HG03521 (cell line): ENCODE measurements around the gene DPYD.

Experiments used
- ATAC-seq: cut with Tn5 transposase; IDR thresholded peaks from one replicate; pipeline ENCODE4 v1.9.1; 2021; ENCODE audit warnings: mild to moderate bottlenecking, moderate library complexity; ENCODE audit not compliant: unreplicated experiment

The DPYD gene

DNA sequence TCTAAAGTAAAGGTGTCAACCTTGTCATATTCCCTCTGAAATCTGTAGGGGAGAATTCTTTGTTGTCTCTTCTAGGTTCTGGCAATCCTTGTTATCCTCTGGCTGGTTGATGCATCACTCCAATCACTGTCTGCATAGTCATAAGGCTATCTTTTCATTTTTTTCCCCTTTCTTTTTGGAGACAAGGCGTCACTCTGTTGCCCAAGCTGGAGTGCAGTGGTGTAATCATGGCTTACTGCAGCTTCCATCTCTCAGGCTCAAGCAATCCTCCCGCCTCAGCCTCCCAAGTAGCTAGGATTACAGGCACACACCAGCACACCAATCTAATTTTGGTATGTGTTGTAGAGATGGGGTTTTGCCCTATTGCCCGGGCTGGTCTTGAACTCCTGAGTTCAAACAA, 12.9 kb downstream of the DPYD start:
- no peak for ATAC-seq

GRCh38 chr1:97906567-97907241, 14.1 kb downstream of the DPYD start:
- no peak for ATAC-seq

GRCh38 chr1:97905141-97905940, 15.5 kb downstream of the DPYD start:
- ATAC-seq: no peak

- ATAC-seq: no peak
Observed at GRCh38 chr1:97904534-97904933, 16.3 kb downstream of the DPYD start.

- no peak for ATAC-seq
Observed at GRCh38 chr1:97903626-97904025, 17.2 kb downstream of the DPYD start.

DNA sequence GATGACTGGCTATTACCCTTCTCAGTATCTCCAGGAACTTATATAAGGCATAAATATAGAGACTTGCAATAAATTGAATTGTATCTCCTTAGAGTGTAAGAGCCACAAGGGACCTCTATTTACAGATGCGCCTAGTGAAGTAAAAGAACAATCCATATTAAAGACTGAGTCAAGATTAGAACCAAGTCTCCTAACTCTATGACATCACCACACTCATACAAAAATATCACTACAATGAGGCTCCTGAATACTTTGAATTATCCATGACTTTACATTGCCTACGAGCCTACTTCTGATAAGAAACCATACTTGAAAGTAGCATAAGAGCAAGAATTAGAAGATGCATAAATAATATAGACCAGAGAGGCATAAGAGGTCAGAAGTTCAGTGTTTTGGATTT, 18.8 kb downstream of the DPYD start:
- ATAC-seq: no peak

GRCh38 chr1:97901017-97901658, 19.7 kb downstream of the DPYD start:
- no peak for ATAC-seq

DNA sequence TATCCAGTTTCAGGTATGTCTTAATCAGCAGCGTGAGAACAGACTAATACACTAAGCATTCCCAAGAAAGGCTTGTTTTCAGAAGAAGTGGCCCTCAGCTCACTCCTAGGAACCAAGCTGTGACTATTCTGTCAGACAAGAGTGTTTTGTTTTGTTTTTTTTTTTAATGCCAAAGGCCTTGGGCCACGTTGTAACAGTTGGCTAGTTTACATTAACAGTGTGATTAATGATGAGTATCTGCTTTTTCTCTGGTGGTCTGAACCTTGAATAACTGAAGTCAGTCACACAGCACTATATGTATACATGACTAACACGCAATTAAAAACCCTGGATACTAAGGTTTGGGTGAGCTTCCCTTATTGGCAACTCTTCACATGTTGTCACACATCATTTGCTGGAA, 21.9 kb downstream of the DPYD start:
- ATAC-seq: no peak

DNA sequence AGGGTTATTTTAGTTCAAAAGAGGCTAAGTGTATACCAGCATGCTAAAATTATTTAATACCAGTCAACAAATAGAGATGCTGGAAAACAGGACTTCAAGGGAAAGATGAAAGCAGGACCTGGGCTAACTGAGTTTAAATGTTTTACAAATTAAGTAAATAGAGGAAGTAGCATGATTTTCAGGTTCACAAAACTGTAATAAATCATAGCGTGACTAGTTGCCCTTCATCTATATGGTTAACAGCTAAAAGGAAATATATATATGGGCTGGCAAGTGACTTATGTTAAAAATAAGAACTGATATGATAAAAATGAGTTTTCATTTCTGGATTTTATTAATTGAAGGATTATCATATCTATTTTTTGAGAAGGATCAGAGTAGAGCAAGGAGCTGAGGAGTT, 25.6 kb downstream of the DPYD start:
- no peak for ATAC-seq

DNA sequence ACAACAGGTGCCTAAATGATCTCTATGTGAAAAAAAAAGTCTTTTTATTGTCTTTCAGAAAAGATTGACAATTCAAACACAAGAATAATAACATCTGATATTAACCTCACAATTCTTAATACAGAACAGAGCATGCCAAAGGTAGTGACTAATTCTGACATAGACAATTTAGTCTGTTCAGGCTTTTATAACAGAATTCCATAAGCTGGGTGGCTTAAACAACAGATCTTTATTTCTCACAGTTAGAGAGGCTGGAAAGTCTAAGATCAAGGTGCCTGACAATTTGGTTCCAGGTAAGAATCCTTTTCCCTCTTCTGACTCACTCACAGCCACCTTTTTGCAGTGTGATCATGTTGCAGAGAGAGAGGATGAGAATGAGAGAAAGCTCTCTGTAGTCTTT, 27.0 kb downstream of the DPYD start:
- ATAC-seq: no peak

DNA sequence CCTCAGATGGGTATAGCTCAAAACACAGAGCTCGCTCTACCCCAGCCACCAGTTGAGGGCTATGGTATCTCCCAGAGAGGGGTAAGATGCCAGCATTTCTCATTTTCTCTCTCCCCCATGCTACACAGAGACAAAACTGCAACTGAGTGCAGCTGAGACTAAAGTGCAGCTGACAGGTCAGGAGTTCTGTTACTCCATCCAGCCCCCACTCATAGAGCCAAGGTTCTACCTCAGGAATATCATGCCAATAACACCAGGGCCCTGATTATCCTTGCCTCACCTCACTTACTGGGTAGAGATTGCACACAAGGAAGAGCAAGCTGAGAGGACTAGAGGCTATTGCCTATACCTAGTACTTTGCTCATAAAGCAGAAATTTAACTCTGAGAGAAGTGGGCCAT, 34.6 kb downstream of the DPYD start:
- ATAC-seq: no peak

GRCh38 chr1:97883823-97884222, 37.0 kb downstream of the DPYD start:
- ATAC-seq: no peak

- no peak for ATAC-seq
Observed at GRCh38 chr1:97877307-97877706, 43.5 kb downstream of the DPYD start.

DNA sequence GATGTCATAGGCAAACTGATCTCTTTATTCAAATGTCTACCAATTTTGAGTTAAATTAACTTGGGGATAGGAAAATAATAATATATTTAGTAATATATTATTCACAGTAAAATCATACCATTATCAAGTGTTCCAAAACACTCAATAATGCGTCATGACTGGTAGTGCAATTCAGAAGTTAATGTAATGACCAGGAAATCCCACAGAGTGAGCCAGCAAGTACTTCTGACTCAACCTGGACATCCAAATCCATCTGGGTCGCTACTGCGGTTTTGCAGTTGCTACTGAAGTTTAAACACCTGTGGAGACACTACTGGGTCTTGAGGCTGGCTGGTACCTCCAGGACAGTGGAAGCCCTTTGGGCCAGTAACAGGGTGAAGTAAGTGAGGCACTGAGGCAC, 44.8 kb downstream of the DPYD start:
- no peak for ATAC-seq

DNA sequence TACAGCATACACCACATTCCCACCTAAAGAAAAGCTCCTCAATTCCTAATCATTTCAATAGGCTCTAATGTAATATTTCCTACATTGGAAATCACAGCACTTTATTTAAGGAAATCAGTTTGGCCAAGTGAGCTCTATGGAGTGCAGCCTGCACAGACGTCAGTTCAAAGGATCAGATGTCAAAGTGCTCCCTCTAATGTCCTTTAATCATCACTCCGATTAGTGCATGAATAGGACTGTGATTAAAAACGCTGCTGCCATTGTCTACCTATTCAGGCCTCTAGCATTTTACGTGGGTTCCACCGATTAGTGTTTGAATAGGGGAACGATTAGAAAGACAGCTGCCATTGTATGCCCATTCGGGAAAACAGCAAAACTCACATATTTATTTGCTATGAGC, 50.2 kb downstream of the DPYD start:
- ATAC-seq: no peak

- no peak for ATAC-seq
Observed at GRCh38 chr1:97869441-97869840, 51.4 kb downstream of the DPYD start.

DNA sequence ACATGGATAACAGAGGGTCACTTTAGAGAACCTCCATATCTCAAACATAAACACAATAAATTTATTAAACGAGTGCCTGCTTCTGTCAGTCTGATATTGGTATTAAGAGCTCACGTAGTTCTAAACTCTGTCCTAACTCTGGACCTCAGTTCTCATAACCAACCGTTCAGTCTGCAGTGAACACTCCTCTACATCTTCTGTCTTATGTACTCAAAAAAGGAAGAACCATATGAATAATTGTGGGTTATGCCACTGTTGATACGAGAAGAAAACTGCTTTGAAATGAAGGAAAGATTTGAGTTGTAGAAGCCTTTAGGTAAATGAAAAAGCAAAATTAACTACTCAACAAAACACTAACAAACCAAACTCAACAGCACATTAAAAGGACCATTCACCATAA, 53.7 kb downstream of the DPYD start:
- ATAC-seq: no peak

GRCh38 chr1:97864615-97865014, 56.2 kb downstream of the DPYD start:
- no peak for ATAC-seq

DNA sequence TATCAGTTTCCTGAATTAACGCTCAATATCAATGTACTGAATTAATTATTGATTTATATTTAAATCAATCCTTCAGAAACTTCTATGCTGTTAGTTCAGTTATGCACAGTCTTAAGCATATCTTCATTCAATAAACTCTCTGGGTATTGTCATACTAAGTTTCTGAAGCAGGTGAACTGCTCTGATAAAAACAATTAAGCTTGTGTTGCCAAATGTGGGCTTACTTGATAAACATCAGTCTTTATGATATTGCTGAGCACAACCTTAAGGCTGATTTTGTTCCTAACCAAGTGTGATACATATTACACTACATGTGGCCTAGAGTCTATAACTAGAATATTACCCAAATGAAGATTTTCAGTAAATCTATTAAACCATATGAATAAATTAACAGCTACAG, 67.6 kb downstream of the DPYD start:
- no peak for ATAC-seq

DNA sequence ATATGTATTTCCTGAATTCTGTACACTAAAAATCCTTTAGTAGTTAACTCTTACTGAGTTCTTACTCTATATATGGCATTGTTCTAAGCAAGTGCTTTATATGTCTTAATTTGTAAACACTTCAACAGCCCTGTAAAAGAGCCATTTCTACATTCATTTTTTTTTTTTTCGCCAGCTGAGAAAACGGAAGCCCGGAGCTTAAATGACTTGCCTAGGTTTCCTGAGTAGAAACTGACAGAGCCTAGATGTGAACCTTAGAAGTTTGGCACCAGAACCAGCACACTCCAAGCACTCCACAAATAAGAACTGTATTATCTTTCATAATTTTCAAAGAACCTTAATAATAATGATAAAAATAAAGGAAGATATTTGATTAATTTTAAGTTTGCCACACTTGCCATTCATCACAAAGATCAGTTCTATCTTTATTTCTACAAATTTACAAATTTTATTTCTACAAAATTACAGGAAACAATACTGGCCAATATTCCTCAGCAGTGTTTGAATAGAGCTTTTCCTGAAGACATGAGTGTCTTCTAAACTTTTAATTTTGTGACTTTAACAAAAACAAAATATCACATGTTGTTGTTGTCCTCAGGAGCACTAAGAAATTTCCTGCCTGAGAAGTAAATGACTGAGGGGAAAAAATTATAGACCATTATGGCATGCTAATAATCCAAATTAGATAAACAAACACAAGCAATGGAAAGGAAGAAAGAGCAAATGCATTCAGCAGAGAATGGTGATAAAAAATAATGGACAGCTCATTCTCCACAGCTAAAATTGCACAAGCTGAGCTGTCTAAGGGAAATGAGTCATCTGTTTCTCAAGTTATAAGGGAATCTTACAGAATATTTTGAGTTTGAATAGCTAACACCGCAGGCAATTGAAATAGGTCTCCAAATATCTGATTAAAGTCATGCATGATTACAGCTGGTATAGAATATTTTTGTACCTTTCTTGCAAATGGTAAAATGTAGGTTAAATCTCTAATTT, 71.2 kb downstream of the DPYD start:
- ATAC-seq: no peak

GRCh38 chr1:97845805-97846204, 75.0 kb downstream of the DPYD start:
- no peak for ATAC-seq
